Gastrocnemius medialis (tissue), 4 donors: ENCODE results near the gene GABRR2. TPM values are rescaled to one million over a fixed set of nuclear protein-coding genes. Genes with fewer than 3 reads are reported as not detected.

Experiments used
- ATAC-seq, 2 donors: fragments of 150-250 bp; one replicate each; pipeline ENCODE4 v1.9.1; 2016
- DNase-seq, 2 donors: peaks; one replicate each; pipeline ENCODE4 v3.0.0-alpha.2; 2019
- H3K27ac ChIP-seq, 4 donors: fragments of 200-600 bp; sonication (generic); 1 replicate in 1 of 4; 2 replicates in 3 of 4; pipeline ENCODE4 v1.5.1; 2016 to 2018; ENCODE audit warnings: mild to moderate bottlenecking in 2 of 4, moderate library complexity in 1 of 4
- H3K27me3 ChIP-seq, 3 donors: fragments of 200-600 bp; sonication (generic) in 2 of 3; 1 replicate in 1 of 3; 2 replicates in 2 of 3; pipeline versions ENCODE4 v1.5.1 to v1.6.0; 2016 to 2019; ENCODE audit warnings: mild to moderate bottlenecking in 1 of 3, moderate library complexity in 1 of 3
- H3K36me3 ChIP-seq, 2 donors: fragments of 200-600 bp; sonication (generic) in 1 of 2; one replicate each; pipeline ENCODE4 v1.5.1; 2017 to 2018
- H3K4me1 ChIP-seq, 2 donors: fragments of 200-600 bp; sonication (generic) in 1 of 2; one replicate each; pipeline ENCODE4 v1.5.1; 2016 to 2017; ENCODE audit warnings: mild to moderate bottlenecking in 2 of 2
- H3K4me3 ChIP-seq, 4 donors: fragments of 200-600 bp; sonication (generic) in 3 of 4; 1 replicate in 1 of 4; 2 replicates in 3 of 4; pipeline ENCODE4 v1.5.1; 2016 to 2019; ENCODE audit warnings: mild to moderate bottlenecking in 2 of 4
- H3K9me3 ChIP-seq, 3 donors: fragments of 200-600 bp; sonication (generic) in 2 of 3; 1 replicate in 1 of 3; 2 replicates in 2 of 3; pipeline ENCODE4 v1.5.1; 2016 to 2019
- POLR2A ChIP-seq, 2 donors: fragments of 450-650 bp; IDR thresholded peaks; one replicate each; pipeline ENCODE4 v1.6.1; 2017; ENCODE audit warnings: antibody characterized with exemption in 2 of 2, mild to moderate bottlenecking in 2 of 2, moderate library complexity in 2 of 2
- in situ Hi-C, 4 donors: fragments of 200-750 bp; cut with MboI; loops; one replicate each; pipeline versions ENCODE4 v1.15.0 to v1.8.0; 2017; ENCODE audit warnings: low sequenced_read_pairs in 4 of 4
- intact Hi-C: fragments of 100-400 bp; cut with DNase I; formaldehyde crosslinking; loops from one replicate; pipeline ENCODE4 v1.15.1; 2023; ENCODE audit warnings: low total_unique reads
- total RNA-seq, 4 donors: library from RNA; depleted of rRNA; stranded (reverse); fragments of >200 nt; gene quantifications; one replicate each; pipeline versions ENCODE4 v1.1.0 to v1.2.3, GENCODE V29; 2016
- TF ChIP-seq, protein P1 (sequence below), 5 experiments: fragments of 450-650 bp in 3 of 5; fragments of 200-600 bp in 2 of 5; sonication (generic) in 2 of 5; IDR thresholded peaks in 4 of 5; conservative IDR thresholded peaks in 1 of 5; 1 replicate in 4 of 5; 2 replicates in 1 of 5; pipeline ENCODE4 v1.5.1; 2016 to 2019; ENCODE audit warnings: antibody characterized with exemption in 5 of 5, mild to moderate bottlenecking in 3 of 5, moderate library complexity in 3 of 5

Gene GABRR2
- under 1 TPM in 2 of 4 donors, not detected in 2; 0.24 to 0.71 TPM for total RNA-seq

DNA sequence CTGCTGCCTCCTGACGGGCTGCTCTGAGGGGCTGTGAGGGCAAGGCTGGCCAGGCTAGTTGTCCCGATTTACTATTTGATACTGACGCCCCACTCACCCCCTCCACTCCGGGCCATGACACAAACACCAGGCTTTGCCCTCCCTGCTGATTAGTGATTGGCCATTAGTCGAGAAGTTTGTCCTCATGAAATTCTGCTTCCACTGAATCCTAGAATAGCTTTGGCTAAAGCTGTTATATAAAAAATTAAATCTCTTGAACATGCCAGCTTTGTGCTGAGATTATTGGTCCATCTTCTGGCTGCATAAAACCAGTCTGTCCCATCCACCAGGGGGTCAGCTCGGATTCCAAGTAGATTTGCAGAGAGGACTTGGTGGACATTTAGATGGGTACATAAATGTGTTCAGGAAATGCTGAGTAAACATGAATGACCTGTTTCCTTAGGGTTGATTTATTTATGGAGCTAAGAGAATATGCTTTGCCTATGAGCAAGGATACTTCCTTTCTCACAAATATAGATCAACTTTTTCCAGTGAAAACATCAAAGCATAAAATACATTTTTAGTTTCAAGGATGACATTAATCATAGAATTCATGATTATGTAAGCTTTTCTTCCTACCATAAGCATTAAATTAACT, at the start of gene GABRR2:
Gene GABRR2 (minus strand): TSS at position 51 of the 637 bp plus-strand sequence. CDS start 134 bp downstream, outside the sequence.
- TF ChIP-seq, protein P1, sequence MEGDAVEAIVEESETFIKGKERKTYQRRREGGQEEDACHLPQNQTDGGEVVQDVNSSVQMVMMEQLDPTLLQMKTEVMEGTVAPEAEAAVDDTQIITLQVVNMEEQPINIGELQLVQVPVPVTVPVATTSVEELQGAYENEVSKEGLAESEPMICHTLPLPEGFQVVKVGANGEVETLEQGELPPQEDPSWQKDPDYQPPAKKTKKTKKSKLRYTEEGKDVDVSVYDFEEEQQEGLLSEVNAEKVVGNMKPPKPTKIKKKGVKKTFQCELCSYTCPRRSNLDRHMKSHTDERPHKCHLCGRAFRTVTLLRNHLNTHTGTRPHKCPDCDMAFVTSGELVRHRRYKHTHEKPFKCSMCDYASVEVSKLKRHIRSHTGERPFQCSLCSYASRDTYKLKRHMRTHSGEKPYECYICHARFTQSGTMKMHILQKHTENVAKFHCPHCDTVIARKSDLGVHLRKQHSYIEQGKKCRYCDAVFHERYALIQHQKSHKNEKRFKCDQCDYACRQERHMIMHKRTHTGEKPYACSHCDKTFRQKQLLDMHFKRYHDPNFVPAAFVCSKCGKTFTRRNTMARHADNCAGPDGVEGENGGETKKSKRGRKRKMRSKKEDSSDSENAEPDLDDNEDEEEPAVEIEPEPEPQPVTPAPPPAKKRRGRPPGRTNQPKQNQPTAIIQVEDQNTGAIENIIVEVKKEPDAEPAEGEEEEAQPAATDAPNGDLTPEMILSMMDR (IDR thresholded peaks at IDR 0.05 in 4 of 5, conservative IDR thresholded peaks at IDR 0.05 in 1 of 5): no peak
- TF ChIP-seq POLR2A (IDR thresholded peaks at IDR 0.05): no peak
- intact Hi-C loops (no loop called here), in situ Hi-C loops (no loop called here)
- H3K9me3 ChIP-seq: no peaks in the 10 kb centered on the region
- no peaks in the 10 kb centered on the region for H3K27me3 ChIP-seq
- peak within 1 kb of the TSS in 1 of 4 donors; percentile 81 for H3K27ac ChIP-seq
- ATAC-seq (no peak), DNase-seq (no peak)
- no peak within 1 kb of the TSS for H3K4me3 ChIP-seq
- H3K4me1 ChIP-seq: peaks cover 25 to 50% of the 10 kb centered on the region in 2 donors
- no peaks in the 10 kb centered on the region for H3K36me3 ChIP-seq

DNA sequence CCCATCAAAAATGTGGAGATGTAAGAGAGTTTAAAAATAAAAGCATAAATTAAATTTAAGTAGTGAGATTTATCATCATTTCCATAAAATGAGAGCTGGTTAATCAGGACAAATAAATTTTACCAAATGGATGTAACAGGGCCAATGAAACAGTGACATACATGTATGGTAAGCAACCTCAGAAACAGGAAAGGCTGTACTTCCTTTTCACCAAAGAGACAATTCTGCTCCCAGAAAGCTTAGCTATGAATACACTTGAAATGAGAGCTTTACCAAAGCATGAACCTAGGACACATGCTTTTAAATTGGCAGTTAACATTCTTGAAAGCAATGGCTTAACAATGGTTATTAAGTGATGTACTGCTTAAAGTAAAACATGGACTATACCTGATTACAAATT, 49.5 kb upstream of the GABRR2 start:
- H3K27ac ChIP-seq: peak overlapping the region in 1 of 4 donors; percentile 13
- no peaks in the 10 kb centered on the region for H3K27me3 ChIP-seq
- no peak overlapping the region for H3K4me3 ChIP-seq
- H3K36me3 ChIP-seq: peaks cover 0 to 6% of the 10 kb centered on the region in 2 donors
- ATAC-seq (no peak), DNase-seq (no peak)
- TF ChIP-seq, protein P1 (IDR thresholded peaks at IDR 0.05 in 4 of 5, conservative IDR thresholded peaks at IDR 0.05 in 1 of 5): no peak
- no peak for TF ChIP-seq POLR2A (IDR thresholded peaks at IDR 0.05)
- intact Hi-C loops (no loop called here), in situ Hi-C loops (loop anchor here in 3 of 4 donors (10.0 to 25.0 kb wide), 3 partner anchors 240 to 377 kb away; partner anchors contain the start of gene PNRC1 (in 1 of the 3))
- H3K9me3 ChIP-seq: no peaks in the 10 kb centered on the region
- H3K4me1 ChIP-seq: peaks cover 10 to 12% of the 10 kb centered on the region in 2 donors

DNA sequence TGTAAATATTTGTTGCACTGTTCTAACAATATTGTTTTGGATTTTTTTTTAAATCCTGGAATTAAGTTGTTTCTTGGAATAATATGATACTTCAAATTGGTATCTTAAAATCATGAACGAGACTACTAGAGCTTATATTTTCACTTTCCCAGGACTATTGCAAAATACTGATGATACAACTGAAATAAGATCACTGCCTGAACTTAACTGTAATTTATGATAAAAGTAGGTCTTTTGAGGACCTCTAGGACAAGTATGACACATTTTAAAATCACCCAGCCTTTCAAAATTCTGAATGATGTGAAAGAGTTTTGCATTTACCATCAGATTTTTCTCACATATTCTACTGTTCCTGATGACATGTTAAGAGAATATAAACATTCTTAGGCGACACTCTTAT, 46.1 kb upstream of the GABRR2 start:
- no peaks in the 10 kb centered on the region for H3K27me3 ChIP-seq
- H3K9me3 ChIP-seq: no peaks in the 10 kb centered on the region
- H3K4me3 ChIP-seq: no peak overlapping the region
- no peak for ATAC-seq
- TF ChIP-seq POLR2A (IDR thresholded peaks at IDR 0.05): no peak
- TF ChIP-seq, protein P1 (IDR thresholded peaks at IDR 0.05 in 4 of 5, conservative IDR thresholded peaks at IDR 0.05 in 1 of 5): no peak
- no peak overlapping the region for H3K27ac ChIP-seq
- in situ Hi-C loops: loop anchor here in 3 of 4 donors (10.0 to 25.0 kb wide), 3 partner anchors 244 to 374 kb away; partner anchors contain the start of gene PNRC1 (in 1 of the 3)
- peaks cover 0 to 4% of the 10 kb centered on the region in 2 donors for H3K4me1 ChIP-seq
- H3K36me3 ChIP-seq: no peaks in the 10 kb centered on the region
- intact Hi-C loops: no loop called here
- no peak for DNase-seq

DNA sequence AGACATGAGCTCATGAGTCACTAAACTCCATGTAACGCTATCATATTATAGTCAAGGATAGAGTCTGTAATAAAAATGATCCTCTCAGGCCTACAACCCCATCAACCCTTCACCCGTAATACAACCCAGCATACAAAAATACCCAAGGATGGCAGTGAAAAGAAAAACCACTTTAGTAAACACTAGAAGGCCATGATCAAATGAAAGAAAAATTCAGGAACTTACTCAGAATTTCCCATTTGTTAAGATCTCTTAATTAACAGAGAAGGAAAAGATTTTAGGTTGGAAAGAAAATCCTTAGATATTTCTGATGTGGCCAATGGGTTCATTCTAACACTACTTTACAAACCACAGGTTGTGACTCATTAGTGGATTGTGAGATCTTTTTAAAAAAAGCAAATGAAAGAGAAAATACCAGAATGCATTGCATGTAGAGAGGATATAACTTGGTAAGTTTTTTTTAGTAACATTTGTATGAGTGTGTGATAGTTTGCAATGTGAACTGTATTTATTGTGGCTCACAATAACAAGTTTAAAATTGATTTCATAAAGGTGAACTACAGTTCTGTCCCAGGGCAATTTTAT, 45.4 kb upstream of the GABRR2 start:
- intact Hi-C loops (no loop called here), in situ Hi-C loops (loop anchor here in 3 of 4 donors (10.0 to 25.0 kb wide), 3 partner anchors 244 to 373 kb away; partner anchors contain the start of gene PNRC1 (in 1 of the 3))
- Histone ChIP-seq H3K9me3 (no peaks in the 10 kb centered on the region), H3K27me3 (no peaks in the 10 kb centered on the region), H3K27ac (no peak overlapping the region), H3K36me3 (no peaks in the 10 kb centered on the region), H3K4me3 (no peak overlapping the region), H3K4me1 (peaks cover 0 to 4% of the 10 kb centered on the region in 2 donors)
- no peak for ATAC-seq
- TF ChIP-seq POLR2A (IDR thresholded peaks at IDR 0.05): no peak
- TF ChIP-seq, protein P1 (IDR thresholded peaks at IDR 0.05 in 4 of 5, conservative IDR thresholded peaks at IDR 0.05 in 1 of 5): no peak
- no peak for DNase-seq
